Measurements from ENCODE around the gene TOM1L2. TPM values are rescaled to one million over a fixed set of nuclear protein-coding genes. Genes with fewer than 3 reads are reported as not detected.

Gene TOM1L2
- total RNA-seq, 1 experiment from 2014 or later = 45.2 TPM

DNA sequence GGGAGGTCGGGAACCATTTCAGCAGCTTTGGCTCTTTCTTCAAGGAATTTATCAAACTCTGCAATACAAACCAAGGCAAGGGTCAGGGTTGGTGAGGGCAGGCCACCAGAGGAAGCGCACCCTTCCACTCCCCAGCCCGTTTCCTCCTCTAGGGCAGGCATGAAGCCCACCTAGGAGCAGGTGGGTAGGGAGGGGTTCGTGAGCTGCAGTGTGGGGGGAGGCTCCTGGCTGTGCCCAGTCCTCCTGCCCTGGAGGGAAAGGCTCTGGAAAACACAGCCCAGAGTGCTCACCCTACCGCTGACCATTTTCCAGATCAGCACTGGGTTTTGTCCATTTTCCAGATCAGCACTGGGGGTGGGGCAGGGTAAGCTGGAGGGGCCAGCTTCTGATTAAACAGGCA is 124.5 kb downstream of the TOM1L2 start:
- no peak for DNase-seq (ENCODE audit: low read depth, low spot score)
- CTCF ChIA-PET = no interaction called here
- Histone ChIP-seq H3K36me3 (ENCODE audit: control insufficient read depth, insufficient read depth, low read length) (no peaks in the 10 kb centered on the region), H3K9me3 (ENCODE audit: control insufficient read depth, insufficient read depth, low read depth, low read length) (no peaks in the 10 kb centered on the region), H3K27ac (ENCODE audit: low read length) (no peak overlapping the region), H3K4me3 (ENCODE audit: low read depth in 2 of 2, low read length in 2 of 2) (no peak overlapping the region), H3K27me3 (ENCODE audit: control insufficient read depth, insufficient read depth, low read length) (no peaks in the 10 kb centered on the region), H3K4me1 (ENCODE audit: control insufficient read depth, insufficient read depth, low read length) (peaks cover 13% of the 10 kb centered on the region)
- POLR2A ChIA-PET = no interaction called here
- intact Hi-C loops (cut with micrococcal nuclease; ENCODE audit: unreplicated experiment) (no loop called here), in situ Hi-C loops (cut with HindIII; ENCODE audit: low pct_unique_long_range_greater_than_20kb, low sequenced_read_pairs) (no loop called here)
- TF ChIP-seq, protein P1, sequence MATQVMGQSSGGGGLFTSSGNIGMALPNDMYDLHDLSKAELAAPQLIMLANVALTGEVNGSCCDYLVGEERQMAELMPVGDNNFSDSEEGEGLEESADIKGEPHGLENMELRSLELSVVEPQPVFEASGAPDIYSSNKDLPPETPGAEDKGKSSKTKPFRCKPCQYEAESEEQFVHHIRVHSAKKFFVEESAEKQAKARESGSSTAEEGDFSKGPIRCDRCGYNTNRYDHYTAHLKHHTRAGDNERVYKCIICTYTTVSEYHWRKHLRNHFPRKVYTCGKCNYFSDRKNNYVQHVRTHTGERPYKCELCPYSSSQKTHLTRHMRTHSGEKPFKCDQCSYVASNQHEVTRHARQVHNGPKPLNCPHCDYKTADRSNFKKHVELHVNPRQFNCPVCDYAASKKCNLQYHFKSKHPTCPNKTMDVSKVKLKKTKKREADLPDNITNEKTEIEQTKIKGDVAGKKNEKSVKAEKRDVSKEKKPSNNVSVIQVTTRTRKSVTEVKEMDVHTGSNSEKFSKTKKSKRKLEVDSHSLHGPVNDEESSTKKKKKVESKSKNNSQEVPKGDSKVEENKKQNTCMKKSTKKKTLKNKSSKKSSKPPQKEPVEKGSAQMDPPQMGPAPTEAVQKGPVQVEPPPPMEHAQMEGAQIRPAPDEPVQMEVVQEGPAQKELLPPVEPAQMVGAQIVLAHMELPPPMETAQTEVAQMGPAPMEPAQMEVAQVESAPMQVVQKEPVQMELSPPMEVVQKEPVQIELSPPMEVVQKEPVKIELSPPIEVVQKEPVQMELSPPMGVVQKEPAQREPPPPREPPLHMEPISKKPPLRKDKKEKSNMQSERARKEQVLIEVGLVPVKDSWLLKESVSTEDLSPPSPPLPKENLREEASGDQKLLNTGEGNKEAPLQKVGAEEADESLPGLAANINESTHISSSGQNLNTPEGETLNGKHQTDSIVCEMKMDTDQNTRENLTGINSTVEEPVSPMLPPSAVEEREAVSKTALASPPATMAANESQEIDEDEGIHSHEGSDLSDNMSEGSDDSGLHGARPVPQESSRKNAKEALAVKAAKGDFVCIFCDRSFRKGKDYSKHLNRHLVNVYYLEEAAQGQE (IDR thresholded peaks at IDR 0.05; ENCODE audit: insufficient read depth in 1 of 2, low read depth in 2 of 2, low read length in 1 of 2) = no peak
- TF ChIP-seq SIN3A (IDR thresholded peaks at IDR 0.05; ENCODE audit: borderline replicate concordance, insufficient read depth, low read depth, low read length) (no peak), TCF7L2 (IDR thresholded peaks at IDR 0.05; ENCODE audit: low read depth, low read length) (no peak), POLR2AphosphoS5 (IDR thresholded peaks at IDR 0.05; ENCODE audit: low read depth, low read length) (no peak)
- TF ChIP-seq, protein P2, sequence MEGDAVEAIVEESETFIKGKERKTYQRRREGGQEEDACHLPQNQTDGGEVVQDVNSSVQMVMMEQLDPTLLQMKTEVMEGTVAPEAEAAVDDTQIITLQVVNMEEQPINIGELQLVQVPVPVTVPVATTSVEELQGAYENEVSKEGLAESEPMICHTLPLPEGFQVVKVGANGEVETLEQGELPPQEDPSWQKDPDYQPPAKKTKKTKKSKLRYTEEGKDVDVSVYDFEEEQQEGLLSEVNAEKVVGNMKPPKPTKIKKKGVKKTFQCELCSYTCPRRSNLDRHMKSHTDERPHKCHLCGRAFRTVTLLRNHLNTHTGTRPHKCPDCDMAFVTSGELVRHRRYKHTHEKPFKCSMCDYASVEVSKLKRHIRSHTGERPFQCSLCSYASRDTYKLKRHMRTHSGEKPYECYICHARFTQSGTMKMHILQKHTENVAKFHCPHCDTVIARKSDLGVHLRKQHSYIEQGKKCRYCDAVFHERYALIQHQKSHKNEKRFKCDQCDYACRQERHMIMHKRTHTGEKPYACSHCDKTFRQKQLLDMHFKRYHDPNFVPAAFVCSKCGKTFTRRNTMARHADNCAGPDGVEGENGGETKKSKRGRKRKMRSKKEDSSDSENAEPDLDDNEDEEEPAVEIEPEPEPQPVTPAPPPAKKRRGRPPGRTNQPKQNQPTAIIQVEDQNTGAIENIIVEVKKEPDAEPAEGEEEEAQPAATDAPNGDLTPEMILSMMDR (IDR thresholded peaks at IDR 0.05) = no peak
- BruUV-seq (replicated peaks) = no TSS peak
- no peak for ATAC-seq

DNA sequence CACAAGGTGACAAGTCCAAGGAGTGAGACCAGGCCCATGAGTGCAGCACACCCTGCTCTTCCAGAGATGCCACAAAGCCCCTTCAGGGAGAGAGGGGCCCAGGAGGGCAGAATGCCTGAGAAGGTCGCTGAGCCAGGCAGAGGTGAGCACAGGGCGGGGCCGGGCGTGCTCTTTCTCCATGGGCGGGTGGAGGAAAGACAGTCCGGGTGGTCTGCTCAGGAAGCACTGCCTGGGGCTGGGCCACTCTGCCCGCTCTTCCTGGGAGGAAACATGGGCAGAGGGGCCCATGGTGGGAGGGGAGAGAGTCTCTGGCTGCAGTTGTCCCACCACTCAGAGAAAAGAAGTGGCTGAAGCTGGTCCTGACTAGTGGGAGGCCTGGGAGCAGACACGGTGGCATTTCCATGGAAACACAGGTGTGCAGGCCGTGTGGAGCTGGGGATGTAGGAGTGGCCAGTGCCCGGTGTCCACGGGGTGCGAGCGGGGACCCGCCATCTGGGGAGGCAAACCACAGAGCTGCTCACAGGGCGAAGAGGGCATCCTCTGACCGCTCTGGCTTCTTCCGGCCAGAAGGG is 125.0 kb downstream of the TOM1L2 start:
- ChIA-PET CTCF (no interaction called here), POLR2A (no interaction called here)
- H3K27me3 ChIP-seq (ENCODE audit: control insufficient read depth, insufficient read depth, low read length) = no peaks in the 10 kb centered on the region
- no peak overlapping the region for H3K27ac ChIP-seq (ENCODE audit: low read length)
- TF ChIP-seq, protein P1 (IDR thresholded peaks at IDR 0.05; ENCODE audit: insufficient read depth in 1 of 2, low read depth in 2 of 2, low read length in 1 of 2) = no peak
- no peak for TF ChIP-seq SIN3A (IDR thresholded peaks at IDR 0.05; ENCODE audit: borderline replicate concordance, insufficient read depth, low read depth, low read length)
- TF ChIP-seq, protein P2 (IDR thresholded peaks at IDR 0.05) = no peak
- TF ChIP-seq TCF7L2 (IDR thresholded peaks at IDR 0.05; ENCODE audit: low read depth, low read length) = no peak
- no peak for DNase-seq (ENCODE audit: low read depth, low spot score)
- intact Hi-C loops (cut with micrococcal nuclease; ENCODE audit: unreplicated experiment) (no loop called here), in situ Hi-C loops (cut with HindIII; ENCODE audit: low pct_unique_long_range_greater_than_20kb, low sequenced_read_pairs) (no loop called here)
- H3K9me3 ChIP-seq (ENCODE audit: control insufficient read depth, insufficient read depth, low read depth, low read length) = no peaks in the 10 kb centered on the region
- H3K36me3 ChIP-seq (ENCODE audit: control insufficient read depth, insufficient read depth, low read length) = no peaks in the 10 kb centered on the region
- no peak for ATAC-seq
- no peak overlapping the region for H3K4me3 ChIP-seq (ENCODE audit: low read depth in 2 of 2, low read length in 2 of 2)
- peaks cover 18% of the 10 kb centered on the region for H3K4me1 ChIP-seq (ENCODE audit: control insufficient read depth, insufficient read depth, low read length)
- BruUV-seq (replicated peaks) = no TSS peak

Data from Panc1 (cell line).